GM10266 (cell line): ENCODE data around the gene HAUS2.
"Not testable (repeated sequence)": the region's sequence is repeated elsewhere in the genome, so short reads cannot be mapped to it uniquely, and the experiment has no call there.

ENCODE experiments used
- DNase-seq: peaks from one replicate; pipeline ENCODE4 v3.0.0; 2012; ENCODE audit errors: extremely low spot score
- CTCF ChIP-seq: IDR thresholded peaks from 2 replicates; pipeline ENCODE4 v1.5.1; 2012; ENCODE audit warnings: mild to moderate bottlenecking, low read depth; ENCODE audit not compliant: control insufficient read depth, insufficient read depth; ENCODE audit errors: missing control alignments

HAUS2 gene

GRCh38 chr15:42590619-42591237 is 42.1 kb downstream of the HAUS2 start:
- DNase-seq: no peak

GRCh38 chr15:42591238-42591934 is 42.7 kb downstream of the HAUS2 start:
- no peak for DNase-seq
- peak; percentile 25 for TF ChIP-seq CTCF

More at GRCh38 chr15:42590619-42591237, 42.1 kb downstream of the HAUS2 start:
- no peak for TF ChIP-seq CTCF

GRCh38 chr15:42592716-42593115 is 44.1 kb downstream of the HAUS2 start:
- TF ChIP-seq CTCF: no peak

GRCh38 chr15:42593143-42593542 is 44.5 kb downstream of the HAUS2 start:
- no peak for TF ChIP-seq CTCF
- DNase-seq: no peak

More at GRCh38 chr15:42592716-42593115, 44.1 kb downstream of the HAUS2 start:
- no peak for DNase-seq

- no peak for TF ChIP-seq CTCF
- no peak for DNase-seq
Measured at GRCh38 chr15:42594095-42594494, 45.5 kb downstream of the HAUS2 start.

GRCh38 chr15:42595626-42596240 is 47.1 kb downstream of the HAUS2 start:
- TF ChIP-seq CTCF: no peak

GRCh38 chr15:42601316-42601715 is 52.7 kb downstream of the HAUS2 start:
- not testable (repeated sequence) for DNase-seq

More at GRCh38 chr15:42595626-42596240, 47.1 kb downstream of the HAUS2 start:
- no peak for DNase-seq

- no peak for DNase-seq
- TF ChIP-seq CTCF: no peak
Measured at GRCh38 chr15:42602501-42602900, 53.9 kb downstream of the HAUS2 start.
